ENCODE results near the gene WWOX.

DNA sequence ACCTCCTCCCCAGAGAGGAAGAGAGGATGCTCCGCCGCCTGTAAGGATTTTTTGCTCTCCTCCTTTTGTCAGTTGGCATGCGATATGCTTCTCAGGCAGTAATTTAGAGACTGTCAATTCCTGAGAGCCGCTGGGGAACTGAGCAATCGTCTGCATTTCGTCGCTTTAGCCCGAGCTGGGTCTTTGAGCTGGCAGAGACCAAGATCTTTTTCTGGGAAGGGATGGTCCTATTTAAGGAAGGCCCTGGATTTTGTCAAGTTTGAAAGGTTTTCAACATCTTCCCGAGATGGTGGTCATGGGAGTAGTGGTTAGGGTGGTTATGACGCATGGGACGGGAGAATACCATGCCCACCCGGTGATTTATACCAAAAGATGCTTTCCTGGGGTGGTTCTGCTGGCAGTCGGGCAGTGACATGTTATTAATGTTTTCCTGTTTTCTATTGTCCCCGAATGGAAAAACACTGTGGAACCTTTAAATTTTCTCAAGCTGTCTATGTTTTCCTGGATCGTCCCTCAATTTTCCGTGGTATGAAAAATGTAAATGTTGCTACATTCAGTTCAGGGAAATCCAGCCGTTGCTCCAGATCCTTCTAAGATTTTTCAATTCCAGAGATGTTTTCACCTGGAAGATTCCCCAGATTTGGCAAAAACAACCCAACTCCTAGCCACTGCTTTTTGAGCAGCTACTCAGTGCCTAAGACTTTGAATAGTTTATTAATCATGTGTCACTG, 914.6 kb downstream of the WWOX start:
- no peak for TF ChIP-seq CTCF (IDR thresholded peaks at IDR 0.05)
- TF ChIP-seq POLR2A (IDR thresholded peaks at IDR 0.05) = no peak

All from gastroesophageal sphincter (tissue), 3 donors.